Keratinocyte (primary cell): Measurements from ENCODE around the gene ZNF438. TPM values are rescaled to one million over a fixed set of nuclear protein-coding genes. Genes with fewer than 3 reads are reported as not detected.

Source experiments
- DNase-seq: peaks from one replicate; pipeline ENCODE4 v3.0.0-alpha.2; 2011; ENCODE audit warnings: low read depth, missing footprints, low spot score
- FAIRE-seq: peaks from 2 replicates; lab custom pipeline; 2011; peaks lifted over from hg19 to GRCh38; lab: Jason Lieb, UNC
- H2AFZ ChIP-seq: 2 replicates; pipeline ENCODE4 v1.6.0; 2012; ENCODE audit warnings: low read length, control low read depth, inconsistent platforms; ENCODE audit not compliant: control insufficient read depth
- H3K27ac ChIP-seq: 2 replicates; pipeline ENCODE4 v1.5.1; 2011; ENCODE audit warnings: low read length; ENCODE audit not compliant: control insufficient read depth, insufficient read depth
- H3K27me3 ChIP-seq: 3 replicates; pipeline ENCODE4 v1.6.0; 2011; ENCODE audit warnings: low read length; ENCODE audit not compliant: control insufficient read depth, insufficient read depth; ENCODE audit errors: extremely low read depth
- H3K36me3 ChIP-seq, 2 experiments: 2 replicates in 1 of 2; 3 replicates in 1 of 2; pipeline ENCODE4 v1.5.1; 2011; ENCODE audit warnings: low read length in 2 of 2, mild to moderate bottlenecking in 1 of 2; ENCODE audit not compliant: control insufficient read depth in 2 of 2, insufficient read depth in 2 of 2; ENCODE audit errors: extremely low read depth in 1 of 2
- H3K4me1 ChIP-seq: 3 replicates; pipeline ENCODE4 v1.5.1; 2011; ENCODE audit warnings: low read length; ENCODE audit not compliant: control insufficient read depth, insufficient read depth; ENCODE audit errors: extremely low read depth
- H3K4me2 ChIP-seq: 3 replicates; pipeline ENCODE4 v1.6.0; 2011; ENCODE audit warnings: low read depth, low read length; ENCODE audit not compliant: control insufficient read depth, insufficient read depth; ENCODE audit errors: extremely low read depth
- H3K4me3 ChIP-seq, 3 experiments: fragments of 200-600 bp in 1 of 3; sonication (generic) in 1 of 3; 2 replicates in 2 of 3; 3 replicates in 1 of 3; pipeline ENCODE4 v1.5.1; 2011 to 2016; ENCODE audit warnings: low read length in 3 of 3, mild to moderate bottlenecking in 3 of 3, control low read depth in 2 of 3, inconsistent platforms in 1 of 3, low read depth in 1 of 3, mixed read lengths in 1 of 3, mixed run types in 1 of 3, moderate library complexity in 1 of 3; ENCODE audit not compliant: control insufficient read depth in 2 of 3, insufficient read depth in 2 of 3; ENCODE audit errors: extremely low read depth in 1 of 3
- H3K79me2 ChIP-seq: 2 replicates; pipeline ENCODE4 v1.6.0; 2012; ENCODE audit warnings: low read length; ENCODE audit not compliant: control insufficient read depth, insufficient read depth
- H3K9ac ChIP-seq: 3 replicates; pipeline ENCODE4 v1.6.0; 2011; ENCODE audit warnings: low read length; ENCODE audit not compliant: control insufficient read depth, insufficient read depth; ENCODE audit errors: extremely low read depth
- H3K9me1 ChIP-seq: 3 replicates; pipeline ENCODE4 v1.6.0; 2011; ENCODE audit warnings: low read length; ENCODE audit not compliant: control insufficient read depth, insufficient read depth; ENCODE audit errors: extremely low read depth
- H3K9me3 ChIP-seq: 2 replicates; pipeline ENCODE4 v1.5.1; 2012; ENCODE audit warnings: low read depth, low read length; ENCODE audit not compliant: control insufficient read depth
- H4K20me1 ChIP-seq: 3 replicates; pipeline ENCODE4 v1.6.0; 2011; ENCODE audit warnings: low read length; ENCODE audit not compliant: control insufficient read depth, insufficient read depth; ENCODE audit errors: extremely low read depth
- CTCF ChIP-seq, 3 experiments: IDR thresholded peaks in 1 of 3; conservative IDR thresholded peaks in 1 of 3; optimal IDR thresholded peaks in 1 of 3; 2 replicates in 2 of 3; 3 replicates in 1 of 3; pipeline versions ENCODE3 to v1.5.1; 2011; ENCODE audit warnings: low read length in 3 of 3, mild to moderate bottlenecking in 3 of 3, moderate library complexity in 2 of 3, control low read depth in 1 of 3, inconsistent platforms in 1 of 3; ENCODE audit not compliant: insufficient read depth in 2 of 3; ENCODE audit errors: extremely low read depth in 1 of 3
- EZH2 ChIP-seq: IDR thresholded peaks from one replicate; pipeline ENCODE4 v1.6.1; 2012; ENCODE audit warnings: inconsistent platforms, mild to moderate bottlenecking, low read length, moderate library complexity
- dilution Hi-C: fragments of 300-500 bp; cut with MboI; formaldehyde crosslinking; loops from one replicate; pipeline ENCODE4 v1.7.0; 2020; ENCODE audit warnings: low sequenced_read_pairs; ENCODE audit not compliant: extremely low pct_ligation_motif_present
- polyA plus RNA-seq, 5 experiments: library from polyadenylated mRNA; depleted of rRNA in 3 of 5; stranded (reverse) in 3 of 5; stranded (forward) in 1 of 5; unstranded in 1 of 5; fragments of >200 nt; gene quantifications; 1 replicate in 1 of 5; 2 replicates in 3 of 5; 3 replicates in 1 of 5; pipeline versions ENCODE4 v1.2.1 to v1.2.3, GENCODE V29; 2011 to 2012; ENCODE audit warnings: missing spikeins in 2 of 5, low read depth in 1 of 5, low replicate concordance in 1 of 5

ZNF438 gene
- polyA plus RNA-seq, 1 donor (not counting 4 experiments of a cell fraction or from before 2014, with no cell fraction given) = 2.8 TPM

GRCh38 chr10:30849231-30850035 lies 182.2 kb downstream of the ZNF438 start:
- H4K20me1 ChIP-seq = no peaks in the 10 kb centered on the region
- no peak overlapping the region for H3K9ac ChIP-seq
- H3K79me2 ChIP-seq = no peaks in the 10 kb centered on the region
- H3K4me3 ChIP-seq = no peak overlapping the region
- no peak overlapping the region for H2AFZ ChIP-seq
- H3K36me3 ChIP-seq = no peaks in the 10 kb centered on the region
- dilution Hi-C loops = no loop called here
- FAIRE-seq = no peak
- DNase-seq = no peak
- H3K9me3 ChIP-seq = no peaks in the 10 kb centered on the region
- no peaks in the 10 kb centered on the region for H3K27me3 ChIP-seq
- H3K4me1 ChIP-seq = no peaks in the 10 kb centered on the region
- no peak for TF ChIP-seq EZH2
- TF ChIP-seq CTCF (optimal IDR thresholded peaks at IDR 0.05 in 1 of 3, IDR thresholded peaks at IDR 0.05 in 1 of 3, conservative IDR thresholded peaks at IDR 0.05 in 1 of 3; ENCODE audit: extremely low read depth in 1 of 3, insufficient read depth in 2 of 3, low read length in 3 of 3) = no peak
- H3K27ac ChIP-seq = no peak overlapping the region
- H3K9me1 ChIP-seq = no peaks in the 10 kb centered on the region
- H3K4me2 ChIP-seq = no peak overlapping the region

- Histone ChIP-seq H3K79me2 (no peaks in the 10 kb centered on the region), H2AFZ (no peak overlapping the region), H3K9me3 (no peaks in the 10 kb centered on the region), H3K9me1 (no peaks in the 10 kb centered on the region), H3K4me2 (no peak overlapping the region), H3K36me3 (no peaks in the 10 kb centered on the region), H3K27ac (no peak overlapping the region), H3K4me1 (no peaks in the 10 kb centered on the region), H3K27me3 (no peaks in the 10 kb centered on the region), H3K4me3 (no peak overlapping the region), H4K20me1 (no peaks in the 10 kb centered on the region), H3K9ac (no peak overlapping the region)
- DNase-seq (no peak), FAIRE-seq (no peak)
- TF ChIP-seq CTCF (optimal IDR thresholded peaks at IDR 0.05 in 1 of 3, IDR thresholded peaks at IDR 0.05 in 1 of 3, conservative IDR thresholded peaks at IDR 0.05 in 1 of 3; ENCODE audit: extremely low read depth in 1 of 3, insufficient read depth in 2 of 3, low read length in 3 of 3) (no peak), EZH2 (no peak)
- dilution Hi-C loops = no loop called here
Observed at GRCh38 chr10:30848396-30849032, 183.2 kb downstream of the ZNF438 start.
